Measurements from ENCODE around the gene NKX6-2. TPM values are rescaled to one million over a fixed set of nuclear protein-coding genes. Genes with fewer than 3 reads are reported as not detected.

Gene NKX6-2
- 0.17 to 0.33 TPM (median 0.29 TPM) in 5 replicates for total RNA-seq (2022; extraction: Qiagen RNA extraction)

DNA sequence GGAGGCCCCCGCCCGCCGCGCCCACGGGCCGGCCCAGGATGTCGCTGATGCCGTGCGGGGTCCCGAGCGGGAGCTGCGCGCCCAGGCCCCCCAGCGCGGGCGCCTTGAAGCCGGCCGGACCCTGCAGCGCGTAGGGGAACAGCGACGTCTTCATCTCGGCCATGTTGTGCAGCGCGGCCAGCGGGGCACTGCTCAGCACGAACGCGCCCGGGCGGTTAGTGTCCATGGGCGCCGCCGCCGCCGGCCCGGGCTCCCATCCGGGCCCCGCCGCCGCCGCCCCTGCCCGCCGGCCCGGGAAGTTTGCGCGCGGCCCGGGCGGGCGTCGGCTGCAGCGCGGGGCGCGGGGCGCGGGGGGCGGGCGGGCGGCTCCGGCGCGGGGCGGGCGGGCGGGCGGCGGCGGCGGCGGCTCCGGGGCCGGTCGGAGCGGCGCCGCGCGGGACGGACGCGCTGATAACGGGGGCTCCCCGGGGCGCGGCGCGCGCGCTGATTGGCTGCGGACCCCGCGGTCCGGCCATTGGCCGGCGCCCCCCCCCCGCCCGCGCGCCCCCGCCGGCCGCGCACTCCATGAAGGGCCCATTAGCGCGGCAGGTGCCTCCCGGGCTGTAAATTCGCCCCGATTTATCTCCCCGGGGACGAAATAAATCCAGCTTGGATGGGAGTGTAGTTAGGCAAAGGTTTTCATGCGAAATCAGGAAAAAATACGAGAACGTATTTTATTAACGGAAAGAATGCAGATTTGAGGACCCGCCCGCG lies at the start of gene NKX6-2:
Gene NKX6-2 (minus strand): TSS at position 425 of the 753 bp plus-strand sequence. CDS start 199 bp downstream, at position 226.

Other genes with a start within 250 kb of the NKX6-2 start
- 12.6 to 14.5 TPM (median 13.3 TPM) in 5 replicates for gene INPP5A, start 248.4 kb downstream of the NKX6-2 start, total RNA-seq (2022; extraction: Qiagen RNA extraction)
- gene CFAP46, start 156.4 kb upstream of the NKX6-2 start, total RNA-seq (2022; extraction: Qiagen RNA extraction): 1.0 to 1.9 TPM (median 1.5 TPM) in 5 replicates